GM12864 (cell line): ENCODE data around the gene NEK11.

Source experiments
- DNase-seq: peaks from one replicate; pipeline ENCODE4 v3.0.0-alpha.2; 2011; ENCODE audit warnings: low read depth
- H3K4me3 ChIP-seq: 2 replicates; pipeline ENCODE4 v1.5.1; 2011; ENCODE audit warnings: mild to moderate bottlenecking, low read depth, low read length, control low read depth
- CTCF ChIP-seq: IDR thresholded peaks from 2 replicates; pipeline ENCODE4 v1.5.1; 2011; ENCODE audit warnings: low read depth, mild to moderate bottlenecking, moderate library complexity, low read length, control low read depth, inconsistent platforms; ENCODE audit errors: missing control alignments

The NEK11 gene

GRCh38 chr3:131026321-131027151 is at the start of gene NEK11, which contains the start of gene ASTE1:
TSS of gene NEK11 (plus strand) at chr3:131026877. CDS start at chr3:131029709, 2,832 bp downstream.
TSS of gene ASTE1 (minus strand) at chr3:131026825. CDS start at chr3:131025306, 1,519 bp downstream.
- H3K4me3 ChIP-seq, result peak within 1 kb of the TSS; percentile 81
- TF ChIP-seq CTCF, result no peak
- DNase-seq, result peak; percentile 55

- no peak for DNase-seq
- TF ChIP-seq CTCF, result no peak
- H3K4me3 ChIP-seq, result no peak overlapping the region
Observed at GRCh38 chr3:130979117-130979516, 47.6 kb upstream of the NEK11 start.

- TF ChIP-seq CTCF, result no peak
- DNase-seq, result no peak
- no peak overlapping the region for H3K4me3 ChIP-seq
Observed at GRCh38 chr3:130981469-130981868, 45.2 kb upstream of the NEK11 start.

- TF ChIP-seq CTCF, result no peak
Observed at GRCh38 chr3:130990282-130990681, 36.4 kb upstream of the NEK11 start.

GRCh38 chr3:130991126-130991525 is 35.6 kb upstream of the NEK11 start:
- no peak for DNase-seq
- TF ChIP-seq CTCF, result no peak
- H3K4me3 ChIP-seq, result no peak overlapping the region

More at GRCh38 chr3:130990282-130990681, 36.4 kb upstream of the NEK11 start:
- DNase-seq, result no peak
- H3K4me3 ChIP-seq, result no peak overlapping the region

GRCh38 chr3:130992344-130992743 is 34.3 kb upstream of the NEK11 start:
- no peak for TF ChIP-seq CTCF
- DNase-seq, result no peak
- no peak overlapping the region for H3K4me3 ChIP-seq

- no peak overlapping the region for H3K4me3 ChIP-seq
- DNase-seq, result no peak
- no peak for TF ChIP-seq CTCF
Observed at GRCh38 chr3:130997289-130997688, 29.4 kb upstream of the NEK11 start.
